K562 (cell line): Measurements from ENCODE around the gene LPCAT3. TPM values are rescaled to one million over a fixed set of nuclear protein-coding genes. Genes with fewer than 3 reads are reported as not detected.

ENCODE experiments used
- ATAC-seq: fragments of 200-7000 bp; cut with Tn5 transposase; 3 replicates; pipeline ENCODE4 v1.9.1; 2020; ENCODE audit warnings: moderate library complexity
- BruUV-seq: library from RNA; stranded (reverse); fragments of 400-500 nt; replicated peaks from 2 replicates; lab custom pipeline; 2021; lab: Mats Ljungman, UMichigan
- CTCF ChIA-PET: fragments of 300-600 bp; formaldehyde crosslinking; extraction: SDS; loops from one replicate; lab custom pipeline; 2021; ENCODE audit warnings: low intra/inter-chr PET ratio; lab: Yijun Ruan, JAX
- POLR2A ChIA-PET: fragments of 300-600, 350-650 bp; sonication (Branson Sonifier 250); formaldehyde crosslinking; extraction: SDS; loops from one replicate; lab custom pipeline; 2021; ENCODE audit warnings: antibody characterized with exemption, inconsistent platforms; lab: Yijun Ruan, JAX
- DNase-seq, 4 experiments: peaks; one replicate each; pipeline versions ENCODE4 v3.0.0 to v3.0.0-alpha.2; 2011 to 2018; ENCODE audit warnings: low spot score in 3 of 4, mixed read lengths in 3 of 4; ENCODE audit errors: extremely low read depth in 1 of 4
- FAIRE-seq: peaks from 2 replicates; lab custom pipeline; 2011; peaks lifted over from hg19 to GRCh38; lab: Jason Lieb, UNC
- H2AFZ ChIP-seq: 2 replicates; pipeline ENCODE4 v1.6.0; 2011; ENCODE audit warnings: low read depth, low read length, control low read depth, inconsistent platforms
- H3K27ac ChIP-seq: fragments of 200-600 bp; 3 replicates; pipeline ENCODE4 v1.8.0; 2011; ENCODE audit warnings: low read depth, mild to moderate bottlenecking, control low read depth, inconsistent platforms, low read length, moderate library complexity, mixed read lengths; ENCODE audit errors: extremely low read depth
- H3K27me3 ChIP-seq, 2 experiments: fragments of 300-600 bp in 1 of 2; 2 replicates in 1 of 2; 3 replicates in 1 of 2; pipeline versions ENCODE4 v1.6.0 to v1.8.0; 2011; ENCODE audit warnings: inconsistent platforms in 2 of 2, low read length in 2 of 2, mild to moderate bottlenecking in 1 of 2, mixed read lengths in 1 of 2, moderate library complexity in 1 of 2; ENCODE audit not compliant: control insufficient read depth in 2 of 2, insufficient read depth in 2 of 2
- H3K36me3 ChIP-seq: fragments of 300-600 bp; 3 replicates; pipeline ENCODE4 v1.8.0; 2011; ENCODE audit warnings: mild to moderate bottlenecking, low read length, inconsistent platforms; ENCODE audit not compliant: control insufficient read depth, insufficient read depth
- H3K4me1 ChIP-seq, 2 experiments: fragments of 200-600 bp in 1 of 2; replicated peaks in 1 of 2; 2 replicates in 1 of 2; 3 replicates in 1 of 2; pipeline versions ENCODE4 v1.5.1 to v1.8.0; 2011; ENCODE audit warnings: inconsistent platforms in 2 of 2, low read length in 2 of 2, mild to moderate bottlenecking in 1 of 2, mixed read lengths in 1 of 2, moderate library complexity in 1 of 2; ENCODE audit not compliant: control insufficient read depth in 2 of 2, insufficient read depth in 2 of 2
- H3K4me2 ChIP-seq: 2 replicates; pipeline ENCODE4 v1.6.1; 2011; ENCODE audit warnings: low read length, control low read depth, inconsistent platforms, mixed read lengths; ENCODE audit not compliant: insufficient read depth
- H3K4me3 ChIP-seq: fragments of 200-600 bp; sonication (generic), shearing (Covaris generic); 2 replicates; pipeline ENCODE4 v1.5.1; 2016; ENCODE audit warnings: control low read depth, inconsistent platforms
- H3K79me2 ChIP-seq: fragments of 200-600 bp; 3 replicates; pipeline ENCODE4 v1.8.0; 2011; ENCODE audit warnings: low read length, inconsistent platforms; ENCODE audit not compliant: control insufficient read depth, insufficient read depth
- H3K9ac ChIP-seq, 2 experiments: 2 replicates each; pipeline versions ENCODE4 v1.6.0 to v1.6.1; 2011; ENCODE audit warnings: low read depth in 2 of 2, low read length in 2 of 2, control low read depth in 1 of 2, inconsistent platforms in 1 of 2, mild to moderate bottlenecking in 1 of 2, mixed read lengths in 1 of 2; ENCODE audit not compliant: insufficient read depth in 1 of 2
- H3K9me1 ChIP-seq: one replicate; pipeline ENCODE4 v1.6.0; 2011; ENCODE audit warnings: inconsistent platforms, mild to moderate bottlenecking, low read length, moderate library complexity; ENCODE audit not compliant: control insufficient read depth, insufficient read depth
- H3K9me3 ChIP-seq: replicated peaks from 2 replicates; pipeline ENCODE4 v1.5.1; 2011; ENCODE audit warnings: low read depth, low read length, inconsistent platforms; ENCODE audit not compliant: control insufficient read depth, insufficient read depth
- H4K20me1 ChIP-seq: replicated peaks from 2 replicates; pipeline ENCODE4 v1.6.1; 2011; ENCODE audit warnings: low read length, inconsistent platforms, mixed read lengths; ENCODE audit not compliant: control insufficient read depth, insufficient read depth
- CBFA2T3 ChIP-seq: fragments of 450-650 bp; IDR thresholded peaks from 2 replicates; pipeline ENCODE4 v1.6.1; 2017
- CEBPG ChIP-seq, 3 experiments: fragments of 200-800 bp in 1 of 3; sonication (Bioruptor generic) in 1 of 3; sonication (generic) in 1 of 3; formaldehyde crosslinking in 1 of 3; IDR thresholded peaks in 2 of 3; conservative IDR thresholded peaks in 1 of 3; 2 replicates each; pipeline versions ENCODE4 v1.6.1 to v1.8.0; 2016 to 2022; ENCODE audit warnings: missing compliant biosample characterization in 2 of 3, missing genetic modification characterization in 2 of 3, mild to moderate bottlenecking in 1 of 3, missing genetic modification reagents in 1 of 3
- HOMEZ ChIP-seq: fragments of 250-450 bp; sonication (Bioruptor Pico); IDR thresholded peaks from 2 replicates; pipeline ENCODE4 v1.4.0; 2020; ENCODE audit warnings: mild to moderate bottlenecking, moderate library complexity
- MAFG ChIP-seq: fragments of 450-650 bp; conservative IDR thresholded peaks from 2 replicates; pipeline ENCODE4 v1.6.1; 2016; ENCODE audit warnings: missing genetic modification characterization, missing compliant biosample characterization
- MAFK ChIP-seq: IDR thresholded peaks from 2 replicates; pipeline ENCODE4 v1.6.1; 2011; ENCODE audit warnings: low read length, improper control_type of control experiment
- PRDM10 ChIP-seq: fragments of 450-650 bp; IDR thresholded peaks from 2 replicates; pipeline ENCODE4 v1.6.1; 2018; ENCODE audit not compliant: partially characterized antibody
- PTRF ChIP-seq: fragments of 450-650 bp; IDR thresholded peaks from 2 replicates; pipeline ENCODE4 v1.6.1; 2016; ENCODE audit warnings: mild to moderate bottlenecking, missing genetic modification characterization, missing compliant biosample characterization
- TAF9B ChIP-seq: fragments of 450-650 bp; IDR thresholded peaks from 2 replicates; pipeline ENCODE4 v1.6.1; 2018; ENCODE audit warnings: mild to moderate bottlenecking; ENCODE audit not compliant: partially characterized antibody
- TCF3 ChIP-seq: sonication (generic); formaldehyde crosslinking; IDR thresholded peaks from 2 replicates; pipeline ENCODE4 v1.4.0; 2020; ENCODE audit warnings: mild to moderate bottlenecking, missing genetic modification reagents
- ZNF217 ChIP-seq: sonication (generic); formaldehyde crosslinking; IDR thresholded peaks from 2 replicates; pipeline ENCODE4 v1.8.0; 2022; ENCODE audit warnings: mild to moderate bottlenecking, missing genetic modification reagents
- ZNF316 ChIP-seq: fragments of 450-650 bp; IDR thresholded peaks from 2 replicates; pipeline ENCODE4 v1.6.1; 2016
- WGBS: fragments of 100-300 bp; shearing (Covaris generic); methylation state at CpG from one replicate; pipeline ENCODE4 v1.1.6; 2016; ENCODE audit warnings: low coverage, mixed read lengths; ENCODE audit not compliant: insufficient coverage; ENCODE audit errors: missing lambda C conversion rate; 5-methylcytosine and 5-hydroxymethylcytosine counted together
- in situ Hi-C: fragments of 300-500 bp; cut with MboI; formaldehyde crosslinking; loops from 4 replicates; pipeline ENCODE4 v1.15.0; 2018; ENCODE audit warnings: inconsistent platforms, mixed read lengths
- intact Hi-C: fragments of 100-400 bp; cut with micrococcal nuclease; formaldehyde crosslinking; loops from 2 replicates; pipeline ENCODE4 v1.14.2; 2022
- polyA plus RNA-seq, 8 experiments: library from polyadenylated mRNA; depleted of rRNA in 4 of 8; stranded (reverse) in 5 of 8; unstranded in 3 of 8; fragments of >200 nt; fragmentation: Nextera tagmentation in 2 of 8; fragmentation: Illumina TruSeq in 1 of 8; extraction: Ambion mirVana in 2 of 8; extraction: Trizol in 1 of 8; gene quantifications; 2 replicates each; pipeline versions ENCODE4 v1.2.1 to v1.2.3, GENCODE V29; 2011 to 2014; ENCODE audit warnings: inconsistent platforms in 1 of 8, missing spikeins in 1 of 8
- total RNA-seq, 7 experiments: library from RNA; depleted of rRNA in 6 of 7; stranded (reverse); fragments of >200 nt in 6 of 7; fragmentation: Illumina TruSeq in 2 of 7; extraction: Trizol in 2 of 7; gene quantifications; 2 replicates each; pipeline versions ENCODE4 v1.2.1 to v1.2.3, GENCODE V29; 2011 to 2021; ENCODE audit warnings: low replicate concordance in 1 of 7

LPCAT3 gene
- total and polyA plus RNA-seq, 9 of the 15 experiments (the other 6 are each of a cell fraction or from before 2014, with no cell fraction given), result 4.9 to 52.5 (median 25.3) TPM

- ATAC-seq (no peak), DNase-seq (no peak), FAIRE-seq (no peak)
- Histone ChIP-seq H4K20me1 (no peaks in the 10 kb centered on the region), H2AFZ (no peak overlapping the region), H3K9ac (no peak overlapping the region), H3K27me3 (no peaks in the 10 kb centered on the region), H3K36me3 (no peaks in the 10 kb centered on the region), H3K9me1 (no peaks in the 10 kb centered on the region), H3K4me3 (no peak overlapping the region), H3K79me2 (no peaks in the 10 kb centered on the region), H3K9me3 (no peaks in the 10 kb centered on the region), H3K27ac (no peak overlapping the region), H3K4me2 (no peak overlapping the region), H3K4me1 (peaks cover 7 to 31% of the 10 kb centered on the region in 2 experiments; a peak in 3 of 5 replicates)
- ChIA-PET POLR2A (no interaction called here), CTCF (no interaction called here)
- in situ Hi-C loops (no loop called here), intact Hi-C loops (no loop called here)
- WGBS, result 67% methylated on average over 1 of the region's 1 CpG
- no TSS peak for BruUV-seq
- peak; percentile 24 for TF ChIP-seq CBFA2T3
- TF ChIP-seq TCF3, result peak; percentile 53; the same call in 1 of the 2 replicates
- no peak for TF ChIP-seq PTRF (tag)
- TF ChIP-seq CEBPG (CRISPR knock-in tag; IDR thresholded peaks at IDR 0.05), result no peak
- TF ChIP-seq CEBPG (tag; conservative IDR thresholded peaks at IDR 0.05 in 1 of 2, IDR thresholded peaks at IDR 0.05 in 1 of 2), result no peak
Observed at GRCh38 chr12:7034464-7034863, 16.2 kb upstream of the LPCAT3 start.

- no peaks in the 10 kb centered on the region for H3K36me3 ChIP-seq
- H3K4me3 ChIP-seq, result no peak overlapping the region
- BruUV-seq, result no TSS peak
- DNase-seq (no peak), FAIRE-seq (peak; percentile 58), ATAC-seq (no peak; the same call in 2 of the 3 replicates)
- H3K4me2 ChIP-seq, result no peak overlapping the region
- no peaks in the 10 kb centered on the region for H3K27me3 ChIP-seq
- intact Hi-C loops (no loop called here), in situ Hi-C loops (no loop called here)
- WGBS, result 0% methylated on average over 2 of the region's 2 CpGs
- peaks cover 7 to 31% of the 10 kb centered on the region in 2 experiments; a peak in 3 of 5 replicates for H3K4me1 ChIP-seq
- no peak overlapping the region for H3K9ac ChIP-seq
- no peaks in the 10 kb centered on the region for H3K9me1 ChIP-seq
- ChIA-PET POLR2A (interaction anchor here (0.6 to 1.6 kb wide), 2 partner anchors 89 to 692 kb away, joined by 4 to 5 read pairs; partner anchors contain the start of genes C12orf57 and RNU7-1), CTCF (no interaction called here)
- no peaks in the 10 kb centered on the region for H4K20me1 ChIP-seq
- no peaks in the 10 kb centered on the region for H3K9me3 ChIP-seq
- no peak overlapping the region; the same call in 2 of the 3 replicates for H3K27ac ChIP-seq
- no peaks in the 10 kb centered on the region for H3K79me2 ChIP-seq
- no peak overlapping the region for H2AFZ ChIP-seq
- TF ChIP-seq MAFK (0 out of 2 replicates have a peak, but pooled peaks have one; percentile 19), ZNF217 (CRISPR knock-in tag) (no peak), TAF9B (peak; percentile 89), MAFG (peak; percentile 66), PRDM10 (peak; percentile 60), HOMEZ (CRISPR knock-in tag) (no peak), ZNF316 (peak; percentile 79)
Observed at GRCh38 chr12:7032990-7033389, 14.7 kb upstream of the LPCAT3 start.
